IMR-90 (cell line): Measurements from ENCODE around the gene PSORS1C2. TPM values are rescaled to one million over a fixed set of nuclear protein-coding genes. Genes with fewer than 3 reads are reported as not detected.

ENCODE experiments used
- ATAC-seq: fragments of 200-7000 bp; cut with Tn5 transposase; 2 replicates; pipeline ENCODE4 v1.9.1; 2020; ENCODE audit warnings: low read depth, mild to moderate bottlenecking, moderate library complexity
- BruUV-seq: library from RNA; stranded (reverse); fragments of 400-500 nt; replicated peaks from 2 replicates; lab custom pipeline; 2021; lab: Mats Ljungman, UMichigan
- CTCF ChIA-PET: fragments of 300-600 bp; formaldehyde crosslinking; extraction: SDS; loops from one replicate; lab custom pipeline; 2021; ENCODE audit warnings: antibody characterized with exemption; lab: Yijun Ruan, JAX
- POLR2A ChIA-PET: fragments of 300-600 bp; sonication (Branson Sonifier 250); formaldehyde crosslinking; loops from one replicate; lab custom pipeline; 2022; ENCODE audit warnings: antibody characterized with exemption; ENCODE audit not compliant: unreplicated experiment; lab: Charles Lee
- DNase-seq: peaks from one replicate; pipeline ENCODE4 v3.0.0; 2013
- H2AFZ ChIP-seq: replicated peaks from 2 replicates; pipeline ENCODE3; 2013; ENCODE audit warnings: low read length, mild to moderate bottlenecking; ENCODE audit not compliant: poor library complexity
- H2AK5ac ChIP-seq: 2 replicates; pipeline ENCODE4 v1.6.1; 2013; ENCODE audit warnings: low read depth, low read length, inconsistent platforms
- H2AK9ac ChIP-seq: replicated peaks from 2 replicates; pipeline ENCODE3; 2013; ENCODE audit warnings: mild to moderate bottlenecking, low read depth, low read length, moderate library complexity; ENCODE audit not compliant: poor library complexity
- H2BK120ac ChIP-seq: 2 replicates; pipeline ENCODE4 v1.6.1; 2013; ENCODE audit warnings: low read depth, low read length, inconsistent platforms
- H2BK15ac ChIP-seq: 3 replicates; pipeline ENCODE4 v1.6.1; 2013; ENCODE audit warnings: low read depth, low read length, inconsistent platforms
- H2BK20ac ChIP-seq: 2 replicates; pipeline ENCODE4 v1.6.1; 2013; ENCODE audit warnings: low read depth, mild to moderate bottlenecking, inconsistent platforms, low read length, moderate library complexity
- H2BK5ac ChIP-seq: 2 replicates; pipeline ENCODE4 v1.6.1; 2013; ENCODE audit warnings: mild to moderate bottlenecking, low read depth, low read length, inconsistent platforms; ENCODE audit not compliant: poor library complexity, severe bottlenecking
- H3K14ac ChIP-seq: replicated peaks from 2 replicates; pipeline ENCODE4 v1.6.1; 2013; ENCODE audit warnings: low read depth, low read length, inconsistent platforms
- H3K18ac ChIP-seq: 2 replicates; pipeline ENCODE4 v1.6.1; 2013; ENCODE audit warnings: low read depth, low read length, control low read depth
- H3K23ac ChIP-seq: 2 replicates; pipeline ENCODE4 v1.6.1; 2013; ENCODE audit warnings: low read depth, low read length, inconsistent platforms
- H3K27ac ChIP-seq: 2 replicates; pipeline ENCODE4 v1.5.1; 2013; ENCODE audit warnings: mild to moderate bottlenecking, control low read depth, low read length; ENCODE audit not compliant: insufficient read depth
- H3K27me3 ChIP-seq: 2 replicates; pipeline ENCODE4 v1.6.1; 2013; ENCODE audit warnings: low read length; ENCODE audit not compliant: control insufficient read depth, insufficient read depth
- H3K36me3 ChIP-seq: 2 replicates; pipeline ENCODE4 v1.6.1; 2013; ENCODE audit warnings: low read length, mixed read lengths; ENCODE audit not compliant: control insufficient read depth, insufficient read depth
- H3K4ac ChIP-seq: 2 replicates; pipeline ENCODE4 v1.6.1; 2013; ENCODE audit warnings: low read depth, low read length, inconsistent platforms
- H3K4me1 ChIP-seq: 2 replicates; pipeline ENCODE4 v1.6.1; 2013; ENCODE audit warnings: low read length, mixed read lengths; ENCODE audit not compliant: control insufficient read depth, insufficient read depth
- H3K4me2 ChIP-seq: 2 replicates; pipeline ENCODE4 v1.6.1; 2013; ENCODE audit warnings: low read depth, mild to moderate bottlenecking, control low read depth, low read length, moderate library complexity
- H3K4me3 ChIP-seq: 2 replicates; pipeline ENCODE4 v1.5.1; 2013; ENCODE audit warnings: low read depth, mild to moderate bottlenecking, control low read depth, low read length, moderate library complexity; ENCODE audit not compliant: insufficient read depth
- H3K56ac ChIP-seq: 2 replicates; pipeline ENCODE4 v1.6.1; 2013; ENCODE audit warnings: low read length, inconsistent platforms; ENCODE audit not compliant: insufficient read depth; ENCODE audit errors: extremely low read depth
- H3K79me1 ChIP-seq, 2 experiments: 2 replicates each; pipeline ENCODE4 v1.6.1; 2013; ENCODE audit warnings: low read length in 2 of 2, inconsistent platforms in 1 of 2, low read depth in 1 of 2
- H3K9ac ChIP-seq: 2 replicates; pipeline ENCODE4 v1.6.1; 2013; ENCODE audit warnings: low read depth, low read length, control low read depth
- H3K9me1 ChIP-seq: 2 replicates; pipeline ENCODE4 v1.6.1; 2013; ENCODE audit warnings: low read length, inconsistent platforms; ENCODE audit not compliant: insufficient read depth
- H3K9me3 ChIP-seq: 2 replicates; pipeline ENCODE4 v1.6.1; 2013; ENCODE audit warnings: low read length; ENCODE audit not compliant: control insufficient read depth, insufficient read depth
- H4K20me1 ChIP-seq: 2 replicates; pipeline ENCODE4 v1.6.1; 2013; ENCODE audit warnings: low read length, inconsistent platforms; ENCODE audit not compliant: insufficient read depth
- H4K5ac ChIP-seq: 2 replicates; pipeline ENCODE4 v1.6.1; 2013; ENCODE audit warnings: mild to moderate bottlenecking, low read depth, low read length, control low read depth
- H4K8ac ChIP-seq, 2 experiments: 2 replicates each; pipeline ENCODE4 v1.6.1; 2013; ENCODE audit warnings: low read depth in 2 of 2, low read length in 2 of 2, control low read depth in 1 of 2, inconsistent platforms in 1 of 2
- H4K91ac ChIP-seq: 2 replicates; pipeline ENCODE4 v1.6.1; 2013; ENCODE audit warnings: low read depth, low read length, inconsistent platforms; ENCODE audit not compliant: insufficient read depth
- BHLHE40 ChIP-seq: fragments of 150-350 bp; IDR thresholded peaks from 2 replicates; pipeline ENCODE4 v1.6.1; 2016; ENCODE audit warnings: mild to moderate bottlenecking, low read depth, low read length
- CEBPB ChIP-seq: IDR thresholded peaks from 2 replicates; pipeline ENCODE4 v1.6.1; 2012; ENCODE audit warnings: low read depth, low read length, improper control_type of control experiment
- CHD1 ChIP-seq: IDR thresholded peaks from 2 replicates; pipeline ENCODE4 v1.6.1; 2012; ENCODE audit warnings: low read depth, low read length, improper control_type of control experiment
- ELK1 ChIP-seq: fragments of 150-350 bp; IDR thresholded peaks from 2 replicates; pipeline ENCODE4 v1.6.1; 2016; ENCODE audit warnings: low read depth, mild to moderate bottlenecking, low read length, moderate library complexity, borderline replicate concordance
- MAFK ChIP-seq: IDR thresholded peaks from 2 replicates; pipeline ENCODE4 v1.6.1; 2012; ENCODE audit warnings: low read depth, low read length, improper control_type of control experiment
- MAZ ChIP-seq: IDR thresholded peaks from 2 replicates; pipeline ENCODE4 v1.6.1; 2012; ENCODE audit warnings: low read depth, mild to moderate bottlenecking, low read length, improper control_type of control experiment, moderate library complexity, borderline replicate concordance
- MXI1 ChIP-seq: IDR thresholded peaks from 2 replicates; pipeline ENCODE4 v1.6.1; 2012; ENCODE audit warnings: low read depth, mild to moderate bottlenecking, low read length, moderate library complexity, borderline replicate concordance
- NFE2L2 ChIP-seq: fragments of 150-350 bp; IDR thresholded peaks from 2 replicates; pipeline ENCODE4 v1.6.1; 2016; ENCODE audit warnings: low read depth, mild to moderate bottlenecking, low read length
- POLR2A ChIP-seq: IDR thresholded peaks from 2 replicates; pipeline ENCODE4 v1.6.1; 2012; ENCODE audit warnings: mild to moderate bottlenecking, low read depth, low read length
- RAD21 ChIP-seq: IDR thresholded peaks from 2 replicates; pipeline ENCODE4 v1.6.1; 2012; ENCODE audit warnings: low read length, improper control_type of control experiment
- RCOR1 ChIP-seq: IDR thresholded peaks from 2 replicates; pipeline ENCODE4 v1.6.1; 2012; ENCODE audit warnings: mild to moderate bottlenecking, low read length, improper control_type of control experiment; ENCODE audit not compliant: insufficient replicate concordance
- RFX5 ChIP-seq: IDR thresholded peaks from 2 replicates; pipeline ENCODE4 v1.8.0; 2012; ENCODE audit warnings: low read depth, mild to moderate bottlenecking, low read length, moderate library complexity
- SMC3 ChIP-seq: fragments of 150-350 bp; IDR thresholded peaks from 2 replicates; pipeline ENCODE4 v1.6.1; 2016; ENCODE audit warnings: low read depth, mild to moderate bottlenecking, antibody characterized with exemption, low read length, moderate library complexity
- USF2 ChIP-seq: fragments of 150-350 bp; IDR thresholded peaks from 2 replicates; pipeline ENCODE4 v1.6.1; 2017; ENCODE audit warnings: mild to moderate bottlenecking, antibody characterized with exemption, low read length, low read depth
- WGBS, 2 experiments: methylation state at CpG; one replicate each; pipeline versions ENCODE4 v1.1.5 to v1.1.7; 2013; ENCODE audit warnings: missing lambda C conversion rate in 2 of 2; ENCODE audit not compliant: insufficient read length in 1 of 2; ENCODE audit errors: extremely low coverage in 2 of 2; 5-methylcytosine and 5-hydroxymethylcytosine counted together
- dilution Hi-C: fragments of 300-500 bp; cut with HindIII; formaldehyde crosslinking; loops from one replicate; pipeline ENCODE4 v1.14.3; 2018; ENCODE audit warnings: low sequenced_read_pairs; ENCODE audit not compliant: unreplicated experiment
- in situ Hi-C: fragments of 300-500 bp; cut with MboI; formaldehyde crosslinking; loops from 3 replicates; pipeline ENCODE4 v1.14.3; 2019; ENCODE audit warnings: low sequenced_read_pairs, inconsistent platforms, mixed read lengths
- intact Hi-C: fragments of 100-400 bp; cut with micrococcal nuclease; formaldehyde crosslinking; loops from 2 replicates; pipeline ENCODE4 v1.10.0; 2022
- polyA plus RNA-seq, 3 experiments: library from polyadenylated mRNA; depleted of rRNA; stranded (reverse); fragments of >200 nt; gene quantifications; 2 replicates each; pipeline ENCODE4 v1.2.3, GENCODE V29; 2012; ENCODE audit warnings: low replicate concordance in 1 of 3
- total RNA-seq: library from RNA; depleted of rRNA; stranded (reverse); fragments of >200 nt; gene quantifications from 2 replicates; pipeline ENCODE4 v1.2.3, GENCODE V29; 2012
- TF ChIP-seq, protein P1 (sequence below): conservative IDR thresholded peaks from 2 replicates; pipeline ENCODE4 v1.5.1; 2012; ENCODE audit warnings: mild to moderate bottlenecking, low read depth, low read length, improper control_type of control experiment

Gene PSORS1C2
- total and polyA plus RNA-seq, 2 of the 4 experiments (the other 2 are of a cell fraction): not detected

DNA sequence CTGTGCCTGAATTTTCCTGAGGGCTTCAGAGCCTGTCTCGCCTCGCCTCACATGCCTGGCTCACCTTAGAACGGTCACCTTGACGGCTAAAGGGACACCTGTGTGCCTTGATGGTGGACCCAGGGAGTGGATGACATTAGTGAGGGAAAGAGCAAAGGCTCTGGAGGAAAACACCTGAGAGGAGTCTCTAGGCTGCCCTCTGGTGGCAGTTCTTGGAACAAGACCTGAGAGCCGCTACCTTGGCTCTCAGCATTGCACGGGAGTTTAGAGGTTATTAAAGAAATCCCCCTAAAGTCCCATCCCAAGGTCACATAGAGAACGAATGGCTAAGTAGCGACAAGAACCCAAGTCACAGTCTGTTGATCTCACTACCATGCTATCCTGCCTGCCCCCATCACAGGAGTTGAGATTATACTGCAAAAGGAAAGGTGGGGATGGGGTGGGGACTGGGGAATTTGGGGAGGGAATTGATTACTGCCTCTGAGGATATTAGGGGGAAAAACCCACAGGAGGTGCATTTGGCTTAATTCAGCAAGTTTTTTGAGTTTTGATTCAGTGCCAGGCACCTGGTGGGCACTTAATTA, 10.7 kb downstream of the PSORS1C2 start:
- Histone ChIP-seq H3K4ac (no peak overlapping the region), H3K14ac (no peak overlapping the region), H2AK5ac (peak overlapping the region; percentile 66; the same call in 1 of the 2 replicates), H3K9ac (no peak overlapping the region), H2AK9ac (peak overlapping the region; percentile 89), H3K23ac (no peak overlapping the region), H2AFZ (peak overlapping the region; percentile 13), H3K27ac (no peak overlapping the region), H3K18ac (no peak overlapping the region), H4K8ac (no peak overlapping the region), H3K4me3 (no peak overlapping the region), H2BK5ac (no peak overlapping the region), H3K36me3 (no peaks in the 10 kb centered on the region), H2BK20ac (no peak overlapping the region), H4K20me1 (no peaks in the 10 kb centered on the region; the same call in 1 of the 2 replicates), H3K4me2 (no peak overlapping the region), H3K4me1 (peaks cover under 1% of the 10 kb centered on the region; the same call in 1 of the 2 replicates), H2BK120ac (no peak overlapping the region), H3K27me3 (peaks cover 11% of the 10 kb centered on the region), H3K9me3 (no peaks in the 10 kb centered on the region), H4K5ac (no peak overlapping the region), H3K79me1 (no peaks in the 10 kb centered on the region), H2BK15ac (no peak overlapping the region), H3K9me1 (no peaks in the 10 kb centered on the region), H4K91ac (no peak overlapping the region), H3K56ac (no peak overlapping the region)
- DNase-seq (peak; percentile 24), ATAC-seq (peak; percentile 70)
- dilution Hi-C loops (no loop called here), intact Hi-C loops (no loop called here), in situ Hi-C loops (no loop called here)
- TF ChIP-seq MXI1 (no peak), MAFK (no peak), ELK1 (no peak), MAZ (no peak), BHLHE40 (no peak), POLR2A (no peak), RAD21 (peak; percentile 53), NFE2L2 (no peak), USF2 (no peak), CHD1 (no peak), SMC3 (peak; percentile 51), RFX5 (no peak), CEBPB (no peak), RCOR1 (no peak)
- TF ChIP-seq, protein P1, sequence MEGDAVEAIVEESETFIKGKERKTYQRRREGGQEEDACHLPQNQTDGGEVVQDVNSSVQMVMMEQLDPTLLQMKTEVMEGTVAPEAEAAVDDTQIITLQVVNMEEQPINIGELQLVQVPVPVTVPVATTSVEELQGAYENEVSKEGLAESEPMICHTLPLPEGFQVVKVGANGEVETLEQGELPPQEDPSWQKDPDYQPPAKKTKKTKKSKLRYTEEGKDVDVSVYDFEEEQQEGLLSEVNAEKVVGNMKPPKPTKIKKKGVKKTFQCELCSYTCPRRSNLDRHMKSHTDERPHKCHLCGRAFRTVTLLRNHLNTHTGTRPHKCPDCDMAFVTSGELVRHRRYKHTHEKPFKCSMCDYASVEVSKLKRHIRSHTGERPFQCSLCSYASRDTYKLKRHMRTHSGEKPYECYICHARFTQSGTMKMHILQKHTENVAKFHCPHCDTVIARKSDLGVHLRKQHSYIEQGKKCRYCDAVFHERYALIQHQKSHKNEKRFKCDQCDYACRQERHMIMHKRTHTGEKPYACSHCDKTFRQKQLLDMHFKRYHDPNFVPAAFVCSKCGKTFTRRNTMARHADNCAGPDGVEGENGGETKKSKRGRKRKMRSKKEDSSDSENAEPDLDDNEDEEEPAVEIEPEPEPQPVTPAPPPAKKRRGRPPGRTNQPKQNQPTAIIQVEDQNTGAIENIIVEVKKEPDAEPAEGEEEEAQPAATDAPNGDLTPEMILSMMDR: peak; percentile 66
- WGBS, 2 experiments: 0% methylated on average over 2 of the region's 8 CpGs; no CpG with 5 or more reads in 1 of the 2 experiments
- no TSS peak for BruUV-seq
- ChIA-PET CTCF (interaction anchor here (1.0 kb wide), 1 partner anchor 64 kb away, joined by 3 read pairs; no protein-coding TSS in a partner anchor), POLR2A (no interaction called here)
